Smooth muscle cell (in vitro differentiated cells): ENCODE measurements around the gene LCN15. TPM values are rescaled to one million over a fixed set of nuclear protein-coding genes. Genes with fewer than 3 reads are reported as not detected.
A peak's percentile ranks its signal among the peaks of the same experiment; 100 is the strongest.
"Not testable (repeated sequence)": the region's sequence is repeated elsewhere in the genome, so short reads cannot be mapped to it uniquely, and the experiment has no call there.

ENCODE experiments used
- DNase-seq: peaks from one replicate; lab custom pipeline; 2025; ENCODE audit not compliant: unreplicated experiment; lab: John Stamatoyannopoulos, UW
- H2AFZ ChIP-seq: fragments of 200-600 bp; sonication (generic); 2 replicates; pipeline ENCODE4 v1.6.0; 2016; ENCODE audit warnings: antibody characterized with exemption, low read depth, mild to moderate bottlenecking
- H3F3A ChIP-seq: fragments of 200-600 bp; sonication (generic); 2 replicates; pipeline ENCODE4 v1.6.0; 2017; ENCODE audit warnings: antibody characterized with exemption, low read depth
- H3K27ac ChIP-seq: fragments of 200-600 bp; sonication (generic); 2 replicates; pipeline ENCODE4 v1.5.1; 2016; ENCODE audit warnings: low read depth, mild to moderate bottlenecking
- H3K27me3 ChIP-seq: fragments of 200-600 bp; sonication (generic); 2 replicates; pipeline ENCODE4 v1.6.1; 2016; ENCODE audit warnings: low read depth, mild to moderate bottlenecking
- H3K36me3 ChIP-seq: fragments of 200-600 bp; sonication (generic); 2 replicates; pipeline ENCODE4 v1.5.1; 2016; ENCODE audit warnings: low read depth
- H3K4me1 ChIP-seq: fragments of 200-600 bp; sonication (generic); 2 replicates; pipeline ENCODE4 v1.5.1; 2016; ENCODE audit warnings: low read depth
- H3K4me2 ChIP-seq: fragments of 200-600 bp; sonication (generic); 2 replicates; pipeline ENCODE4 v1.6.0; 2016; ENCODE audit warnings: mild to moderate bottlenecking
- H3K4me3 ChIP-seq: fragments of 200-600 bp; sonication (generic); 2 replicates; pipeline ENCODE4 v1.5.1; 2016; ENCODE audit warnings: mild to moderate bottlenecking
- H3K79me2 ChIP-seq: fragments of 200-600 bp; sonication (generic); 2 replicates; pipeline ENCODE4 v1.6.0; 2016; ENCODE audit warnings: low read depth, mild to moderate bottlenecking
- H3K9ac ChIP-seq: fragments of 200-600 bp; sonication (generic); 2 replicates; pipeline ENCODE4 v1.6.0; 2016; ENCODE audit warnings: low read depth
- H3K9me3 ChIP-seq: fragments of 200-600 bp; sonication (generic); replicated peaks from 2 replicates; pipeline ENCODE4 v1.5.1; 2016; ENCODE audit warnings: low read depth
- H4K20me1 ChIP-seq: fragments of 200-600 bp; sonication (generic); 2 replicates; pipeline ENCODE4 v1.6.0; 2016; ENCODE audit warnings: low read depth
- CTCF ChIP-seq: fragments of 200-600 bp; sonication (generic); IDR thresholded peaks from 2 replicates; pipeline ENCODE4 v1.5.1; 2017; ENCODE audit warnings: borderline replicate concordance, mild to moderate bottlenecking, antibody characterized with exemption; ENCODE audit not compliant: insufficient read depth, poor library complexity, severe bottlenecking
- WGBS: methylation state at CpG from one replicate; pipeline ENCODE4 v1.1.7; 2016; ENCODE audit warnings: low lambda C conversion rate; 5-methylcytosine and 5-hydroxymethylcytosine counted together
- polyA plus RNA-seq: library from polyadenylated mRNA; unstranded; fragments of >200 nt; fragmentation: Nextera tagmentation; extraction: Ambion mirVana; gene quantifications from 2 replicates; pipeline ENCODE4 v1.2.1, GENCODE V29; 2016
- total RNA-seq: library from RNA; depleted of rRNA; stranded (reverse); fragments of >200 nt; gene quantifications from 2 replicates; pipeline ENCODE4 v1.2.3, GENCODE V29; 2014

Gene LCN15
- total and polyA plus RNA-seq, 2 experiments from 2014 or later: not detected

- not testable (repeated sequence) for H3K4me3 ChIP-seq, H3K9me3 ChIP-seq, H3K36me3 ChIP-seq, H3K9ac ChIP-seq, H3K79me2 ChIP-seq, H4K20me1 ChIP-seq, H3K4me2 ChIP-seq, H3K27me3 ChIP-seq, H3K4me1 ChIP-seq, DNase-seq, H3F3A ChIP-seq, H2AFZ ChIP-seq, H3K27ac ChIP-seq
- 47% methylated on average over 18 of the region's 18 CpGs for WGBS
- TF ChIP-seq CTCF: peak; percentile 44
These were observed 2.2 kb upstream of the LCN15 start for GRCh38 chr9:136766410-136767120.

GRCh38 chr9:136765745-136766409, 1.6 kb upstream of the LCN15 start:
- not testable (repeated sequence) for DNase-seq, H2AFZ ChIP-seq, H3K36me3 ChIP-seq, H3K27ac ChIP-seq, H3K4me2 ChIP-seq, H3K4me3 ChIP-seq, H3K4me1 ChIP-seq, H3K9ac ChIP-seq, H3K9me3 ChIP-seq, H3K79me2 ChIP-seq, H3K27me3 ChIP-seq, H3F3A ChIP-seq, H4K20me1 ChIP-seq
- 89% methylated on average over 14 of the region's 14 CpGs for WGBS

GRCh38 chr9:136765041-136765440, 723 bp upstream of the LCN15 start:
- no peak for DNase-seq
- no peaks in the 10 kb centered on the region for H3F3A ChIP-seq
- no peak for TF ChIP-seq CTCF
- peaks cover 3% of the 10 kb centered on the region for H3K4me1 ChIP-seq
- peaks cover 6% of the 10 kb centered on the region for H3K27me3 ChIP-seq
- no peak overlapping the region for H3K4me2 ChIP-seq
- 96% methylated on average over 14 of the region's 14 CpGs for WGBS
- no peaks in the 10 kb centered on the region for H3K9me3 ChIP-seq
- H3K4me3 ChIP-seq: no peak overlapping the region
- H2AFZ ChIP-seq: no peak overlapping the region
- no peak overlapping the region for H3K27ac ChIP-seq
- H3K79me2 ChIP-seq: no peaks in the 10 kb centered on the region
- H3K36me3 ChIP-seq: no peaks in the 10 kb centered on the region
- H4K20me1 ChIP-seq: no peaks in the 10 kb centered on the region
- H3K9ac ChIP-seq: no peak overlapping the region

- H3K4me3 ChIP-seq: no peak overlapping the region
- no peak for DNase-seq
These were observed 676 bp downstream of the LCN15 start for GRCh38 chr9:136763649-136764035.

More at GRCh38 chr9:136763649-136764035, 676 bp downstream of the LCN15 start:
- Histone ChIP-seq H3K4me1 (peaks cover 3% of the 10 kb centered on the region), H2AFZ (no peak overlapping the region), H3K27ac (no peak overlapping the region), H4K20me1 (no peaks in the 10 kb centered on the region), H3K4me2 (no peak overlapping the region), H3K27me3 (peaks cover 6% of the 10 kb centered on the region), H3K36me3 (no peaks in the 10 kb centered on the region), H3K9ac (no peak overlapping the region), H3K79me2 (no peaks in the 10 kb centered on the region), H3K9me3 (no peaks in the 10 kb centered on the region), H3F3A (no peaks in the 10 kb centered on the region)
- TF ChIP-seq CTCF: no peak
- 95% methylated on average over 14 of the region's 14 CpGs for WGBS
